Measurements from ENCODE around the gene SELENOS.

The SELENOS gene

GRCh38 chr15:101255615-101256241 lies 21.6 kb downstream of the SELENOS start:
- no peak overlapping the region for H3K4me3 ChIP-seq (ENCODE audit: severe bottlenecking)
- H3K4me1 ChIP-seq (ENCODE audit: insufficient read depth, poor library complexity, severe bottlenecking): no peaks in the 10 kb centered on the region
- H3K27ac ChIP-seq (ENCODE audit: poor library complexity, severe bottlenecking): no peak overlapping the region
- TF ChIP-seq CTCF (IDR thresholded peaks at IDR 0.05; ENCODE audit: poor library complexity, severe bottlenecking): no peak
- no peaks in the 10 kb centered on the region for H3K36me3 ChIP-seq (ENCODE audit: low read depth)
- H3K9me3 ChIP-seq (ENCODE audit: severe bottlenecking): no peaks in the 10 kb centered on the region
- no peaks in the 10 kb centered on the region for H3K27me3 ChIP-seq (ENCODE audit: insufficient read depth, poor library complexity, severe bottlenecking)
- DNase-seq (ENCODE audit: low spot score): no peak
- no peak for ATAC-seq (ENCODE audit: low read depth)

DNA sequence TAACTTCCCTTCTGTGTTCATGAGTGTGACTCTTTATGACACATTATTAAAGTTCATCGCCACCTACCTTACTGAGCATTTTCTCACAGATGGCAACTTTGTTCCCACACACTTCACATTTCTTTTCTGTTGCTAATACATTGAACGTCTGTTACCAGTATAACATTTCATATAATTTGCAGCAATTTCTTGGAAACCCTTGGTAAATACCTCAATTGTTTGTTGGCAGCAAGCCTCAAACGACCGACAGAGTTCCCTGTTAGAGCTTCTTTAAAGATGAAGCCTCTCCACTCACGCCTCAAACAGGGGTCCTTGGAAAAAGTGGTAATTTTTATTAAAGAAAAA lies 22.3 kb downstream of the SELENOS start:
- Histone ChIP-seq H3K27me3 (ENCODE audit: insufficient read depth, poor library complexity, severe bottlenecking) (no peaks in the 10 kb centered on the region), H3K27ac (ENCODE audit: poor library complexity, severe bottlenecking) (no peak overlapping the region), H3K9me3 (ENCODE audit: severe bottlenecking) (no peaks in the 10 kb centered on the region), H3K36me3 (ENCODE audit: low read depth) (no peaks in the 10 kb centered on the region), H3K4me1 (ENCODE audit: insufficient read depth, poor library complexity, severe bottlenecking) (peaks cover under 1% of the 10 kb centered on the region), H3K4me3 (ENCODE audit: severe bottlenecking) (no peak overlapping the region)
- no peak for ATAC-seq (ENCODE audit: low read depth)
- DNase-seq (ENCODE audit: low spot score): no peak
- TF ChIP-seq CTCF (IDR thresholded peaks at IDR 0.05; ENCODE audit: poor library complexity, severe bottlenecking): no peak

GRCh38 chr15:101254157-101255050 lies 22.9 kb downstream of the SELENOS start:
- H3K27me3 ChIP-seq (ENCODE audit: insufficient read depth, poor library complexity, severe bottlenecking): no peaks in the 10 kb centered on the region
- peaks cover 7% of the 10 kb centered on the region for H3K4me1 ChIP-seq (ENCODE audit: insufficient read depth, poor library complexity, severe bottlenecking)
- H3K9me3 ChIP-seq (ENCODE audit: severe bottlenecking): no peaks in the 10 kb centered on the region
- peaks cover 5% of the 10 kb centered on the region for H3K36me3 ChIP-seq (ENCODE audit: low read depth)
- H3K4me3 ChIP-seq (ENCODE audit: severe bottlenecking): no peak overlapping the region
- no peak for DNase-seq (ENCODE audit: low spot score)
- no peak for TF ChIP-seq CTCF (IDR thresholded peaks at IDR 0.05; ENCODE audit: poor library complexity, severe bottlenecking)
- H3K27ac ChIP-seq (ENCODE audit: poor library complexity, severe bottlenecking): no peak overlapping the region
- ATAC-seq (ENCODE audit: low read depth): no peak

- TF ChIP-seq CTCF (IDR thresholded peaks at IDR 0.05; ENCODE audit: poor library complexity, severe bottlenecking): no peak
- ATAC-seq (ENCODE audit: low read depth): no peak
- peak overlapping the region; percentile 98 for H3K4me3 ChIP-seq (ENCODE audit: severe bottlenecking)
Measured at GRCh38 chr15:101252836-101253235, 24.4 kb downstream of the SELENOS start.

More at GRCh38 chr15:101252836-101253235, 24.4 kb downstream of the SELENOS start:
- no peak for DNase-seq (ENCODE audit: low spot score)
- Histone ChIP-seq H3K9me3 (ENCODE audit: severe bottlenecking) (no peaks in the 10 kb centered on the region), H3K4me1 (ENCODE audit: insufficient read depth, poor library complexity, severe bottlenecking) (peaks cover 12% of the 10 kb centered on the region), H3K27me3 (ENCODE audit: insufficient read depth, poor library complexity, severe bottlenecking) (no peaks in the 10 kb centered on the region), H3K27ac (ENCODE audit: poor library complexity, severe bottlenecking) (peak overlapping the region; percentile 69), H3K36me3 (ENCODE audit: low read depth) (peaks cover 13% of the 10 kb centered on the region)

All from RWPE2 (cell line).